ENCODE results near the gene WNK1.

WNK1 gene

GRCh38 chr12:920676-921075 lies 168.3 kb downstream of the WNK1 start (continued):
- TF ChIP-seq ZNF350 (tag by site-specific recombination; IDR thresholded peaks at IDR 0.05): no peak
- TF ChIP-seq GLI4 (tag by site-specific recombination; IDR thresholded peaks at IDR 0.05): no peak
- no peak for TF ChIP-seq ZBTB48 (tag by site-specific recombination; IDR thresholded peaks at IDR 0.05)
- TF ChIP-seq ZNF174 (tag by site-specific recombination; IDR thresholded peaks at IDR 0.05): no peak
- no peak for TF ChIP-seq ZFP3 (tag by site-specific recombination; IDR thresholded peaks at IDR 0.05; ENCODE audit: low read depth)
- no peak for TF ChIP-seq ZFP37 (tag by site-specific recombination; IDR thresholded peaks at IDR 0.05)
- no peak for TF ChIP-seq ZNF510 (tag by site-specific recombination; IDR thresholded peaks at IDR 0.05; ENCODE audit: insufficient replicate concordance)
- no peak for TF ChIP-seq ZNF280C (tag by site-specific recombination; IDR thresholded peaks at IDR 0.05)
- no peak for TF ChIP-seq ZBTB1 (tag by site-specific recombination; IDR thresholded peaks at IDR 0.05)
- no peak for TF ChIP-seq ZBTB6 (tag by site-specific recombination; IDR thresholded peaks at IDR 0.05)
- no peak for TF ChIP-seq TRIM28 (IDR thresholded peaks at IDR 0.05; ENCODE audit: borderline replicate concordance, low read length)
- TF ChIP-seq ZSCAN23 (tag by site-specific recombination; IDR thresholded peaks at IDR 0.05): no peak

GRCh38 chr12:922285-922684 lies 169.9 kb downstream of the WNK1 start:
- Histone ChIP-seq H3K4me1 (ENCODE audit: control insufficient read depth, insufficient read depth, low read length) (no peaks in the 10 kb centered on the region), H3K9me3 (ENCODE audit: control insufficient read depth, insufficient read depth, low read depth, low read length) (no peaks in the 10 kb centered on the region), H3K27ac (ENCODE audit: extremely low read depth, low read depth, low read length) (no peak overlapping the region), H3K36me3 (ENCODE audit: control insufficient read depth in 2 of 2, insufficient read depth in 1 of 2, low read length in 2 of 2) (peaks cover 48 to 58% of the 10 kb centered on the region in 2 experiments), H3K4me3 (ENCODE audit: low read depth, low read length) (no peak overlapping the region)
- POLR2A ChIA-PET: no interaction called here
- CTCF ChIA-PET: interaction anchor here (0.6 kb wide), 1 partner anchor 98 kb away, joined by 3 read pairs; no protein-coding TSS in a partner anchor
- TF ChIP-seq ZNF785 (tag by site-specific recombination; IDR thresholded peaks at IDR 0.05): no peak
- TF ChIP-seq ZNF398 (tag by site-specific recombination; IDR thresholded peaks at IDR 0.05): no peak
- no peak for TF ChIP-seq ZBTB48 (tag by site-specific recombination; IDR thresholded peaks at IDR 0.05)
- TF ChIP-seq ZNF211 (tag by site-specific recombination; IDR thresholded peaks at IDR 0.05; ENCODE audit: low read depth): no peak
- TF ChIP-seq ZBTB49 (tag by site-specific recombination; IDR thresholded peaks at IDR 0.05; ENCODE audit: low read depth): no peak
- no peak for TF ChIP-seq ZIC2 (tag by site-specific recombination; IDR thresholded peaks at IDR 0.05)
- no peak for TF ChIP-seq ZEB2 (tag by site-specific recombination; IDR thresholded peaks at IDR 0.05)
- no peak for TF ChIP-seq ZNF24 (tag by site-specific recombination; IDR thresholded peaks at IDR 0.05)
- TF ChIP-seq PRDM4 (tag by site-specific recombination; IDR thresholded peaks at IDR 0.05): no peak
- no peak for TF ChIP-seq ZBTB7A (tag by site-specific recombination; IDR thresholded peaks at IDR 0.05; ENCODE audit: low read depth)
- no peak for TF ChIP-seq SCRT2 (tag by site-specific recombination; IDR thresholded peaks at IDR 0.05)
- TF ChIP-seq ZBTB8A (tag by site-specific recombination; IDR thresholded peaks at IDR 0.05): no peak
- TF ChIP-seq ZBTB20 (tag by site-specific recombination; IDR thresholded peaks at IDR 0.05): no peak
- TF ChIP-seq SETDB1 (IDR thresholded peaks at IDR 0.05; ENCODE audit: insufficient read length, low read length): no peak

Measured in HEK293 (cell line).